ENCODE results near the gene PRKCZ.

The PRKCZ gene

DNA sequence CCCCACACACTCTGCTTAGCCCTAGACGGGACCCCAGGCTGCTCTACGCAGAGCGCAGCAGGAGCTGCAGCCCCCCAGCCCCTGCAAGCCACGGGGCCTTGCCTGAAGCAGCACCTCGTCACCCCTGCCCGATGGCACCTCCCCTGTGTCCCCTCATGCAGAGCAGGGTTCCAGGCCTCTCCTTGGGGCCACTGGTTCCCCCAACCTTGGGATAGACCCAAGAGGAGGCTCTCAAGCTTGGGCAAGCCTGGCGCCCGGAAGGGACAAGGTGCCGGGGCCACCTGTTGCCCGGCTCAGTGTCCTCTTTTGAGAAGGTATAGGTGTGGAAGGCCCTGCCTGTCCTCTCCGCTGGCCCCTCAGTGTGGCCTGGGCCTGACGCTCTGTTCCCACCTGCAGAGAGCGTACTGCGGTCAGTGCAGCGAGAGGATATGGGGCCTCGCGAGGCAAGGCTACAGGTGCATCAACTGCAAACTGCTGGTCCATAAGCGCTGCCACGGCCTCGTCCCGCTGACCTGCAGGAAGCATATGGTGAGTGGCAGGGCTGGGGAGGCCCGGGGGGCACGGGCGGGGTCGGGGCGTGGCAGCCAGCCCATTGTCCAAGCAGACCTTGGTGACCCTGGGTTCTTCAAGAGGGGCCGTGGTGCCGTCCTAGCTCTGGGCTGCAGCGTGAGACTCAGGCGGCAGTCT is 93.7 kb downstream of the PRKCZ start:
- Histone ChIP-seq H3K27ac (ENCODE audit: low read length) (no peak overlapping the region), H3K9ac (ENCODE audit: low read length) (no peak overlapping the region), H3K27me3 (ENCODE audit: low read depth, low read length) (no peaks in the 10 kb centered on the region), H2AFZ (ENCODE audit: low read depth, low read length) (no peak overlapping the region), H4K20me1 (ENCODE audit: insufficient read depth, low read length) (no peaks in the 10 kb centered on the region), H3K4me3 (ENCODE audit: low read length) (no peak overlapping the region), H3K4me1 (ENCODE audit: low read length) (no peaks in the 10 kb centered on the region), H3K9me3 (ENCODE audit: insufficient read depth, low read length) (no peaks in the 10 kb centered on the region), H3K4me2 (ENCODE audit: low read length) (no peak overlapping the region), H3K36me3 (replicated peaks; ENCODE audit: low read depth, low read length) (no peaks in the 10 kb centered on the region), H3K79me2 (ENCODE audit: low read length) (no peaks in the 10 kb centered on the region)
- TF ChIP-seq CTCF (IDR thresholded peaks at IDR 0.05; ENCODE audit: low read depth, low read length) (no peak), EZH2phosphoT487 (IDR thresholded peaks at IDR 0.05; ENCODE audit: low read depth) (no peak)

- Histone ChIP-seq H3K9ac (ENCODE audit: low read length) (no peak overlapping the region), H4K20me1 (ENCODE audit: insufficient read depth, low read length) (no peaks in the 10 kb centered on the region), H3K27ac (ENCODE audit: low read length) (no peak overlapping the region), H3K4me1 (ENCODE audit: low read length) (no peaks in the 10 kb centered on the region), H3K4me3 (ENCODE audit: low read length) (no peak overlapping the region), H3K79me2 (ENCODE audit: low read length) (no peaks in the 10 kb centered on the region), H3K9me3 (ENCODE audit: insufficient read depth, low read length) (no peaks in the 10 kb centered on the region), H3K36me3 (replicated peaks; ENCODE audit: low read depth, low read length) (no peaks in the 10 kb centered on the region), H3K4me2 (ENCODE audit: low read length) (no peak overlapping the region), H2AFZ (ENCODE audit: low read depth, low read length) (no peak overlapping the region), H3K27me3 (ENCODE audit: low read depth, low read length) (no peaks in the 10 kb centered on the region)
- no peak for TF ChIP-seq CTCF (IDR thresholded peaks at IDR 0.05; ENCODE audit: low read depth, low read length)
- no peak for TF ChIP-seq EZH2phosphoT487 (IDR thresholded peaks at IDR 0.05; ENCODE audit: low read depth)
Observed at GRCh38 chr1:2144501-2145090, 94.4 kb downstream of the PRKCZ start.

GRCh38 chr1:2145946-2146835 is 96.0 kb downstream of the PRKCZ start:
- H4K20me1 ChIP-seq (ENCODE audit: insufficient read depth, low read length) = no peaks in the 10 kb centered on the region
- H2AFZ ChIP-seq (ENCODE audit: low read depth, low read length) = no peak overlapping the region
- H3K79me2 ChIP-seq (ENCODE audit: low read length) = no peaks in the 10 kb centered on the region
- no peaks in the 10 kb centered on the region for H3K4me1 ChIP-seq (ENCODE audit: low read length)
- no peaks in the 10 kb centered on the region for H3K9me3 ChIP-seq (ENCODE audit: insufficient read depth, low read length)
- H3K36me3 ChIP-seq (replicated peaks; ENCODE audit: low read depth, low read length) = no peaks in the 10 kb centered on the region
- H3K4me3 ChIP-seq (ENCODE audit: low read length) = no peak overlapping the region
- H3K27ac ChIP-seq (ENCODE audit: low read length) = no peak overlapping the region
- no peak for TF ChIP-seq EZH2phosphoT487 (IDR thresholded peaks at IDR 0.05; ENCODE audit: low read depth)
- TF ChIP-seq CTCF (IDR thresholded peaks at IDR 0.05; ENCODE audit: low read depth, low read length) = no peak
- no peak overlapping the region for H3K4me2 ChIP-seq (ENCODE audit: low read length)
- no peaks in the 10 kb centered on the region for H3K27me3 ChIP-seq (ENCODE audit: low read depth, low read length)
- H3K9ac ChIP-seq (ENCODE audit: low read length) = no peak overlapping the region

Data from OCI-LY3 (cell line).